Measurements from ENCODE around the gene RNU6-1. TPM values are rescaled to one million over a fixed set of nuclear protein-coding genes. Genes with fewer than 3 reads are reported as not detected.

Gene RNU6-1
- total RNA-seq, 4 donors from 2014 or later: not detected

GRCh38 chr15:67820992-67821783, 18.7 kb downstream of the RNU6-1 start:
- DNase-seq (ENCODE audit: low spot score) (no peak), ATAC-seq (ENCODE audit: low FRiP score) (no peak)
- no peak for TF ChIP-seq CTCF (IDR thresholded peaks at IDR 0.05)

GRCh38 chr15:67820122-67820991, 19.5 kb downstream of the RNU6-1 start:
- no peak for TF ChIP-seq CTCF (IDR thresholded peaks at IDR 0.05)
- DNase-seq (ENCODE audit: low spot score) (no peak), ATAC-seq (ENCODE audit: low FRiP score) (no peak)

GRCh38 chr15:67819636-67820035, 20.2 kb downstream of the RNU6-1 start:
- no peak for TF ChIP-seq CTCF (IDR thresholded peaks at IDR 0.05)
- DNase-seq (ENCODE audit: low spot score): no peak

GRCh38 chr15:67818464-67818863, 21.4 kb downstream of the RNU6-1 start:
- DNase-seq (ENCODE audit: low spot score): no peak
- TF ChIP-seq CTCF (IDR thresholded peaks at IDR 0.05): no peak
- no peak for ATAC-seq (ENCODE audit: low FRiP score)

More at GRCh38 chr15:67819636-67820035, 20.2 kb downstream of the RNU6-1 start:
- no peak for ATAC-seq (ENCODE audit: low FRiP score)

- TF ChIP-seq CTCF (IDR thresholded peaks at IDR 0.05): no peak
- DNase-seq (ENCODE audit: low spot score): no peak
- no peak for ATAC-seq (ENCODE audit: low FRiP score)
Observed at GRCh38 chr15:67816668-67817067, 23.2 kb downstream of the RNU6-1 start.

- ATAC-seq (ENCODE audit: low FRiP score) (no peak), DNase-seq (ENCODE audit: low spot score) (no peak)
Observed at GRCh38 chr15:67815036-67815592, 24.7 kb downstream of the RNU6-1 start.

More at GRCh38 chr15:67815036-67815592, 24.7 kb downstream of the RNU6-1 start:
- TF ChIP-seq CTCF (IDR thresholded peaks at IDR 0.05): no peak

Data from omental fat pad (tissue), 4 donors.